GM18873 (cell line): Measurements from ENCODE around the gene ARF5.
"Not testable (repeated sequence)": the region's sequence is repeated elsewhere in the genome, so short reads cannot be mapped to it uniquely, and the experiment has no call there.

Experiments used
- ATAC-seq: cut with Tn5 transposase; IDR thresholded peaks from one replicate; pipeline ENCODE4 v1.9.1; 2021; ENCODE audit warnings: mild to moderate bottlenecking, moderate library complexity, moderate number of reproducible peaks; ENCODE audit not compliant: unreplicated experiment, low FRiP score

ARF5 gene

GRCh38 chr7:127588019-127588696 lies at the start of gene ARF5:
ARF5 (plus strand) TSS chr7:127588411; CDS start chr7:127588499, 88 bp downstream.
- ATAC-seq, result peak; percentile 54

GRCh38 chr7:127539116-127539515 lies 49.1 kb upstream of the ARF5 start:
- ATAC-seq, result no peak

- ATAC-seq, result not testable (repeated sequence)
Observed at GRCh38 chr7:127540461-127540860, 47.8 kb upstream of the ARF5 start.

GRCh38 chr7:127541548-127541947 lies 46.7 kb upstream of the ARF5 start:
- ATAC-seq, result no peak

GRCh38 chr7:127546313-127546712 lies 41.9 kb upstream of the ARF5 start:
- no peak for ATAC-seq

- no peak for ATAC-seq
Observed at GRCh38 chr7:127550247-127550646, 38.0 kb upstream of the ARF5 start.

- no peak for ATAC-seq
Observed at GRCh38 chr7:127551941-127552340, 36.3 kb upstream of the ARF5 start.

- ATAC-seq, result no peak
Observed at GRCh38 chr7:127556404-127556803, 31.8 kb upstream of the ARF5 start.

- no peak for ATAC-seq
Observed at GRCh38 chr7:127557803-127558202, 30.4 kb upstream of the ARF5 start.

- no peak for ATAC-seq
Observed at GRCh38 chr7:127566242-127566641, 22.0 kb upstream of the ARF5 start.

- ATAC-seq, result not testable (repeated sequence)
Observed at GRCh38 chr7:127568034-127568433, 20.2 kb upstream of the ARF5 start.

GRCh38 chr7:127571741-127572505 lies 16.3 kb upstream of the ARF5 start:
- no peak for ATAC-seq

- no peak for ATAC-seq
Observed at GRCh38 chr7:127578036-127578684, 10.1 kb upstream of the ARF5 start.

- ATAC-seq, result no peak
Observed at GRCh38 chr7:127578711-127579275, 9.4 kb upstream of the ARF5 start.

GRCh38 chr7:127580612-127581011 lies 7.6 kb upstream of the ARF5 start:
- no peak for ATAC-seq

GRCh38 chr7:127581716-127582115 lies 6.5 kb upstream of the ARF5 start:
- no peak for ATAC-seq

- ATAC-seq, result no peak
Observed at GRCh38 chr7:127582361-127582760, 5.8 kb upstream of the ARF5 start.

- ATAC-seq, result no peak
Observed at GRCh38 chr7:127584648-127585043, 3.6 kb upstream of the ARF5 start.

- ATAC-seq, result peak; percentile 89
Observed at GRCh38 chr7:127585044-127585953, 2.9 kb upstream of the ARF5 start, which contains the start of gene GCC1. GCC1 (minus strand) TSS chr7:127585596; CDS start chr7:127585182, 414 bp downstream.

- no peak for ATAC-seq
Observed at GRCh38 chr7:127586346-127586745, 1.9 kb upstream of the ARF5 start.
